ENCODE data around the gene SNAI3. TPM values are rescaled to one million over a fixed set of nuclear protein-coding genes. Genes with fewer than 3 reads are reported as not detected.

The SNAI3 gene
- polyA plus RNA-seq, 1 donor from 2014 or later = not detected

DNA sequence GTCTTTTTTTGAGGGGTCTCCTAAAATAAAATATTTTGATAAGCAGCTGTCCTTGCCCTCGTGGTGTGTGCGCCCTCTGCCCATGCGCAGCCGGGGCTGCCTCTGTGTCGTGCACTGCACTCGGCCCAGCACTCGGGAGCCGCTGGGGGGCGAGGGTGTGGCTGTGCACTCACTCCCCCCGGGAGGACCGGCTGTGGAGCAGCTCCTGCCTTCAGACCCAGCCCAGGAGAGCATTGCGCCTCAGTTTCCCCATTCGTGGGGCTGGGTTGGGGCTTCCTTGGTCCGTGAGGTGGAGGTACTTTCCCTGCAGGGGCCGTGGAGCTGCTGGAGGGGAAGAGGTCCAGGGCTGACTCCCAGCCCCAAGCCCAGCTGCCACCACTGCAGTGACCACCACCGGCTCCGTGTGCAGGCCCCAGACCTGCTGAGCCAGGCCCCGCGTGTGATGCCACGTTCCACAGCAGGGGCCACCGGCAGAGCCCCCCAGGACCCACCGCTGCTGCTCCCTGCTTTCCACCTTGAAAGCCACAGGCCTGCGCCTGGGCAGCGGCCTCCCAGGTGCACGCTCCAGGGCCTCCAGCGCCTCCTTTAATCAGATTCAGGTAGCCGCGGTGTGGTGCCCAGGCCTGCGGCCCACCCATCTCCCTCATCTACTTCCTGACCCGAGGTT lies 54.3 kb downstream of the SNAI3 start:
- no peak overlapping the region for H3K9ac ChIP-seq (ENCODE audit: low read length)
- H3K79me2 ChIP-seq (replicated peaks; ENCODE audit: insufficient read depth, low read length) = no peaks in the 10 kb centered on the region
- H3K9me3 ChIP-seq (ENCODE audit: low read length) = no peaks in the 10 kb centered on the region
- no peak overlapping the region for H3K4me3 ChIP-seq (ENCODE audit: low read length)
- H3K27ac ChIP-seq (ENCODE audit: low read length) = no peak overlapping the region
- H3K9me2 ChIP-seq (ENCODE audit: insufficient read depth, low read length) = no peaks in the 10 kb centered on the region
- TF ChIP-seq RAD21 (conservative IDR thresholded peaks at IDR 0.05) = no peak
- H2AFZ ChIP-seq (ENCODE audit: low read depth, low read length) = no peak overlapping the region
- no peaks in the 10 kb centered on the region for H3K36me3 ChIP-seq (ENCODE audit: insufficient read depth, low read length)
- no peaks in the 10 kb centered on the region for H3F3A ChIP-seq (ENCODE audit: insufficient read depth, low read length, poor library complexity, severe bottlenecking)
- no peaks in the 10 kb centered on the region for H4K20me1 ChIP-seq (ENCODE audit: insufficient read depth)
- peaks cover 13% of the 10 kb centered on the region for H3K27me3 ChIP-seq (ENCODE audit: insufficient read depth, low read depth, low read length)
- no peak overlapping the region for H3K4me2 ChIP-seq (ENCODE audit: low read length)

DNA sequence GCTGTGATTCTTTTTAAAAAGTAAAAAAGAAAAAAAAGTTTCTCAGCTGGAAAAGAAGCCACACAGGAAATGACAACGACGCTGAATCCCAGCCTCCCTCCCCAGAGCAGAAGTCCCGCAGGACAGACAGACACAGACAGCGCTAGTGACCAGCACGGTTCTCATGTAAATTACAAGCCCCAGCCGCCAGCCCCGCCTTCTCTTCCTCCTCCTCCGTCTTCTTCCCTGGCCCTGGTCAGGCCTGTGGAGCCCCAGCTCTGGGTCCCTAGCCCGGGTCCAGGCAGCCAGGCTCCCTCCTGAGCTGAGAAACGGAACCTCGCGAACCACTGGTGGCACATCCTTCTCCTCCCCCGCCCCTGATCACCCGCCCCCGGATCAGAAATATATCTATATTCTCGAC lies 54.9 kb downstream of the SNAI3 start:
- no peaks in the 10 kb centered on the region for H3F3A ChIP-seq (ENCODE audit: insufficient read depth, low read length, poor library complexity, severe bottlenecking)
- no peaks in the 10 kb centered on the region for H3K9me2 ChIP-seq (ENCODE audit: insufficient read depth, low read length)
- no peak overlapping the region for H2AFZ ChIP-seq (ENCODE audit: low read depth, low read length)
- H3K9ac ChIP-seq (ENCODE audit: low read length) = no peak overlapping the region
- H3K79me2 ChIP-seq (replicated peaks; ENCODE audit: insufficient read depth, low read length) = no peaks in the 10 kb centered on the region
- H3K27me3 ChIP-seq (ENCODE audit: insufficient read depth, low read depth, low read length) = peaks cover 13% of the 10 kb centered on the region
- H4K20me1 ChIP-seq (ENCODE audit: insufficient read depth) = no peaks in the 10 kb centered on the region
- no peak overlapping the region for H3K27ac ChIP-seq (ENCODE audit: low read length)
- TF ChIP-seq, protein P1, sequence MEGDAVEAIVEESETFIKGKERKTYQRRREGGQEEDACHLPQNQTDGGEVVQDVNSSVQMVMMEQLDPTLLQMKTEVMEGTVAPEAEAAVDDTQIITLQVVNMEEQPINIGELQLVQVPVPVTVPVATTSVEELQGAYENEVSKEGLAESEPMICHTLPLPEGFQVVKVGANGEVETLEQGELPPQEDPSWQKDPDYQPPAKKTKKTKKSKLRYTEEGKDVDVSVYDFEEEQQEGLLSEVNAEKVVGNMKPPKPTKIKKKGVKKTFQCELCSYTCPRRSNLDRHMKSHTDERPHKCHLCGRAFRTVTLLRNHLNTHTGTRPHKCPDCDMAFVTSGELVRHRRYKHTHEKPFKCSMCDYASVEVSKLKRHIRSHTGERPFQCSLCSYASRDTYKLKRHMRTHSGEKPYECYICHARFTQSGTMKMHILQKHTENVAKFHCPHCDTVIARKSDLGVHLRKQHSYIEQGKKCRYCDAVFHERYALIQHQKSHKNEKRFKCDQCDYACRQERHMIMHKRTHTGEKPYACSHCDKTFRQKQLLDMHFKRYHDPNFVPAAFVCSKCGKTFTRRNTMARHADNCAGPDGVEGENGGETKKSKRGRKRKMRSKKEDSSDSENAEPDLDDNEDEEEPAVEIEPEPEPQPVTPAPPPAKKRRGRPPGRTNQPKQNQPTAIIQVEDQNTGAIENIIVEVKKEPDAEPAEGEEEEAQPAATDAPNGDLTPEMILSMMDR (IDR thresholded peaks at IDR 0.05; ENCODE audit: poor library complexity, severe bottlenecking) = no peak
- TF ChIP-seq TAF1 (IDR thresholded peaks at IDR 0.05; ENCODE audit: low read depth) = no peak
- TF ChIP-seq, protein P2, sequence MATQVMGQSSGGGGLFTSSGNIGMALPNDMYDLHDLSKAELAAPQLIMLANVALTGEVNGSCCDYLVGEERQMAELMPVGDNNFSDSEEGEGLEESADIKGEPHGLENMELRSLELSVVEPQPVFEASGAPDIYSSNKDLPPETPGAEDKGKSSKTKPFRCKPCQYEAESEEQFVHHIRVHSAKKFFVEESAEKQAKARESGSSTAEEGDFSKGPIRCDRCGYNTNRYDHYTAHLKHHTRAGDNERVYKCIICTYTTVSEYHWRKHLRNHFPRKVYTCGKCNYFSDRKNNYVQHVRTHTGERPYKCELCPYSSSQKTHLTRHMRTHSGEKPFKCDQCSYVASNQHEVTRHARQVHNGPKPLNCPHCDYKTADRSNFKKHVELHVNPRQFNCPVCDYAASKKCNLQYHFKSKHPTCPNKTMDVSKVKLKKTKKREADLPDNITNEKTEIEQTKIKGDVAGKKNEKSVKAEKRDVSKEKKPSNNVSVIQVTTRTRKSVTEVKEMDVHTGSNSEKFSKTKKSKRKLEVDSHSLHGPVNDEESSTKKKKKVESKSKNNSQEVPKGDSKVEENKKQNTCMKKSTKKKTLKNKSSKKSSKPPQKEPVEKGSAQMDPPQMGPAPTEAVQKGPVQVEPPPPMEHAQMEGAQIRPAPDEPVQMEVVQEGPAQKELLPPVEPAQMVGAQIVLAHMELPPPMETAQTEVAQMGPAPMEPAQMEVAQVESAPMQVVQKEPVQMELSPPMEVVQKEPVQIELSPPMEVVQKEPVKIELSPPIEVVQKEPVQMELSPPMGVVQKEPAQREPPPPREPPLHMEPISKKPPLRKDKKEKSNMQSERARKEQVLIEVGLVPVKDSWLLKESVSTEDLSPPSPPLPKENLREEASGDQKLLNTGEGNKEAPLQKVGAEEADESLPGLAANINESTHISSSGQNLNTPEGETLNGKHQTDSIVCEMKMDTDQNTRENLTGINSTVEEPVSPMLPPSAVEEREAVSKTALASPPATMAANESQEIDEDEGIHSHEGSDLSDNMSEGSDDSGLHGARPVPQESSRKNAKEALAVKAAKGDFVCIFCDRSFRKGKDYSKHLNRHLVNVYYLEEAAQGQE (IDR thresholded peaks at IDR 0.05; ENCODE audit: borderline replicate concordance) = no peak
- TF ChIP-seq MXI1 (conservative IDR thresholded peaks at IDR 0.05; ENCODE audit: poor library complexity, severe bottlenecking) = no peak
- no peak for TF ChIP-seq RAD21 (conservative IDR thresholded peaks at IDR 0.05)
- no peak for TF ChIP-seq EZH2 (IDR thresholded peaks at IDR 0.05; ENCODE audit: borderline replicate concordance, insufficient read depth, low read length, poor library complexity, severe bottlenecking)
- no peak for TF ChIP-seq SMC3 (conservative IDR thresholded peaks at IDR 0.05; ENCODE audit: poor library complexity)
- TF ChIP-seq EP300 (conservative IDR thresholded peaks at IDR 0.05; ENCODE audit: poor library complexity, severe bottlenecking) = no peak
- no peak for TF ChIP-seq POLR2AphosphoS5 (IDR thresholded peaks at IDR 0.05)
- H3K4me3 ChIP-seq (ENCODE audit: low read length) = no peak overlapping the region
- H3K4me2 ChIP-seq (ENCODE audit: low read length) = no peak overlapping the region
- H3K9me3 ChIP-seq (ENCODE audit: low read length) = no peaks in the 10 kb centered on the region
- H3K36me3 ChIP-seq (ENCODE audit: insufficient read depth, low read length) = no peaks in the 10 kb centered on the region
